HG02870 (cell line): Measurements from ENCODE around the gene RFC5.
A peak's percentile ranks its signal among the peaks of the same experiment; 100 is the strongest.
"Not testable (repeated sequence)": the region's sequence is repeated elsewhere in the genome, so short reads cannot be mapped to it uniquely, and the experiment has no call there.

ENCODE experiments used
- ATAC-seq: cut with Tn5 transposase; IDR thresholded peaks from one replicate; pipeline ENCODE4 v1.9.1; 2021; ENCODE audit warnings: mild to moderate bottlenecking, moderate library complexity; ENCODE audit not compliant: unreplicated experiment

Gene RFC5

GRCh38 chr12:118016424-118017264, at the start of gene RFC5:
RFC5 (plus strand) TSS chr12:118016703; CDS start chr12:118016828, 125 bp downstream.
- peak; percentile 99 for ATAC-seq

GRCh38 chr12:117967043-117967442, 49.5 kb upstream of the RFC5 start:
- ATAC-seq, result no peak

GRCh38 chr12:117967512-117967911, 49.0 kb upstream of the RFC5 start:
- no peak for ATAC-seq

GRCh38 chr12:117968151-117968789, 48.2 kb upstream of the RFC5 start:
- no peak for ATAC-seq

GRCh38 chr12:117968826-117969659, 47.5 kb upstream of the RFC5 start, which contains the start of gene KSR2:
KSR2 (minus strand) TSS chr12:117968990; CDS start chr12:117968255, 735 bp downstream.
- ATAC-seq, result peak; percentile 76

GRCh38 chr12:117970334-117970733, 46.2 kb upstream of the RFC5 start:
- no peak for ATAC-seq

GRCh38 chr12:117972301-117972700, 44.2 kb upstream of the RFC5 start:
- no peak for ATAC-seq

- ATAC-seq, result no peak
Measured at GRCh38 chr12:117975006-117975405, 41.5 kb upstream of the RFC5 start.

GRCh38 chr12:117977373-117977772, 39.1 kb upstream of the RFC5 start:
- ATAC-seq, result no peak

- no peak for ATAC-seq
Measured at GRCh38 chr12:117980616-117981015, 35.9 kb upstream of the RFC5 start.

- ATAC-seq, result no peak
Measured at GRCh38 chr12:117981267-117981666, 35.2 kb upstream of the RFC5 start.

GRCh38 chr12:117985182-117985581, 31.3 kb upstream of the RFC5 start:
- no peak for ATAC-seq

GRCh38 chr12:117986705-117987469, 29.6 kb upstream of the RFC5 start:
- ATAC-seq, result no peak

- no peak for ATAC-seq
Measured at GRCh38 chr12:117994551-117995438, 21.7 kb upstream of the RFC5 start.

GRCh38 chr12:117998719-117999118, 17.8 kb upstream of the RFC5 start:
- ATAC-seq, result no peak

- ATAC-seq, result not testable (repeated sequence)
Measured at GRCh38 chr12:117999806-118000205, 16.7 kb upstream of the RFC5 start.

GRCh38 chr12:118010903-118011302, 5.6 kb upstream of the RFC5 start:
- ATAC-seq, result no peak

- no peak for ATAC-seq
Measured at GRCh38 chr12:118011377-118011776, 5.1 kb upstream of the RFC5 start.

GRCh38 chr12:118011961-118012360, 4.5 kb upstream of the RFC5 start:
- ATAC-seq, result no peak

GRCh38 chr12:118013283-118013682, 3.2 kb upstream of the RFC5 start:
- no peak for ATAC-seq
